GM23248 (cell line): ENCODE measurements around the gene ASB2. TPM values are rescaled to one million over a fixed set of nuclear protein-coding genes. Genes with fewer than 3 reads are reported as not detected.

Experiments used
- DNase-seq: peaks from one replicate; pipeline ENCODE4 v3.0.0-alpha.2; 2015
- H2AFZ ChIP-seq: fragments of 200-600 bp; sonication (generic); 2 replicates; pipeline ENCODE4 v1.6.1; 2016; ENCODE audit warnings: antibody characterized with exemption
- H3F3A ChIP-seq: fragments of 200-600 bp; sonication (generic); 2 replicates; pipeline ENCODE4 v1.6.1; 2016; ENCODE audit warnings: mild to moderate bottlenecking, antibody characterized with exemption, mixed run types; ENCODE audit not compliant: insufficient read depth
- H3K27ac ChIP-seq: fragments of 200-600 bp; sonication (generic); 2 replicates; pipeline ENCODE4 v1.5.1; 2016; ENCODE audit warnings: mild to moderate bottlenecking
- H3K27me3 ChIP-seq: fragments of 200-600 bp; sonication (generic); replicated peaks from 2 replicates; pipeline ENCODE4 v1.6.1; 2016; ENCODE audit warnings: mild to moderate bottlenecking; ENCODE audit not compliant: insufficient read depth
- H3K36me3 ChIP-seq: fragments of 200-600 bp; sonication (generic); 2 replicates; pipeline ENCODE4 v1.6.1; 2016; ENCODE audit warnings: low read depth, mild to moderate bottlenecking
- H3K4me1 ChIP-seq: fragments of 200-600 bp; sonication (generic); 2 replicates; pipeline ENCODE4 v1.6.1; 2016; ENCODE audit warnings: mild to moderate bottlenecking; ENCODE audit not compliant: insufficient read depth
- H3K4me2 ChIP-seq: fragments of 200-600 bp; sonication (generic); one replicate; pipeline ENCODE4 v1.6.1; 2016; ENCODE audit warnings: mild to moderate bottlenecking; ENCODE audit not compliant: unreplicated experiment
- H3K4me3 ChIP-seq: fragments of 200-600 bp; sonication (generic); 2 replicates; pipeline ENCODE4 v1.5.1; 2016; ENCODE audit warnings: mild to moderate bottlenecking
- H3K79me2 ChIP-seq: fragments of 200-600 bp; sonication (generic); 2 replicates; pipeline ENCODE4 v1.6.1; 2016; ENCODE audit warnings: mild to moderate bottlenecking; ENCODE audit not compliant: insufficient read depth
- H3K9ac ChIP-seq: fragments of 200-600 bp; sonication (generic); 2 replicates; pipeline ENCODE4 v1.6.1; 2016; ENCODE audit warnings: mild to moderate bottlenecking
- H3K9me2 ChIP-seq: fragments of 200-600 bp; sonication (generic); 2 replicates; pipeline ENCODE4 v1.6.1; 2016; ENCODE audit warnings: mixed run types, mild to moderate bottlenecking, moderate library complexity; ENCODE audit not compliant: insufficient read depth
- H3K9me3 ChIP-seq: fragments of 200-600 bp; sonication (generic); one replicate; pipeline ENCODE4 v1.6.1; 2017; ENCODE audit warnings: low read depth
- H4K20me1 ChIP-seq: fragments of 200-600 bp; sonication (generic); 2 replicates; pipeline ENCODE4 v1.6.0; 2016; ENCODE audit not compliant: insufficient read depth
- EZH2 ChIP-seq: fragments of 200-600 bp; sonication (generic); IDR thresholded peaks from 2 replicates; pipeline ENCODE4 v1.6.1; 2018; ENCODE audit warnings: antibody characterized with exemption, mild to moderate bottlenecking; ENCODE audit not compliant: insufficient read depth, poor library complexity, severe bottlenecking
- EZH2phosphoT487 ChIP-seq: fragments of 200-600 bp; sonication (generic); IDR thresholded peaks from 2 replicates; pipeline ENCODE4 v1.6.1; 2018; ENCODE audit warnings: antibody characterized with exemption, moderate library complexity, mild to moderate bottlenecking, low read depth; ENCODE audit not compliant: insufficient read depth
- WGBS, 2 experiments: methylation state at CpG; one replicate each; pipeline ENCODE4 v1.1.6; 2015 to 2017; ENCODE audit warnings: low lambda C conversion rate in 2 of 2, low coverage in 1 of 2; ENCODE audit errors: missing lambda C conversion rate in 2 of 2; 5-methylcytosine and 5-hydroxymethylcytosine counted together
- in situ Hi-C: fragments of 300-500 bp; cut with MboI; formaldehyde crosslinking; loops from 2 replicates; pipeline ENCODE4 v1.15.0; 2020
- polyA plus RNA-seq: library from polyadenylated mRNA; unstranded; fragments of >200 nt; fragmentation: Nextera tagmentation; extraction: Ambion mirVana; gene quantifications from 2 replicates; pipeline ENCODE4 v1.2.1, GENCODE V29; 2016
- total RNA-seq: library from RNA; depleted of rRNA; stranded (reverse); fragments of >200 nt; shearing (Covaris generic); gene quantifications from 2 replicates; pipeline ENCODE4 v1.2.3, GENCODE V29; 2014

ASB2 gene
- total and polyA plus RNA-seq, 2 experiments from 2014 or later = 0.06 TPM; not detected in 1

- no peaks in the 10 kb centered on the region for H3K9me3 ChIP-seq
- no peaks in the 10 kb centered on the region for H3K36me3 ChIP-seq
- no peak overlapping the region for H3K9ac ChIP-seq
- no peak for DNase-seq
- H4K20me1 ChIP-seq = no peaks in the 10 kb centered on the region
- H2AFZ ChIP-seq = no peak overlapping the region
- no peaks in the 10 kb centered on the region for H3K79me2 ChIP-seq
- TF ChIP-seq EZH2 (no peak), EZH2phosphoT487 (no peak)
- 52 to 57% methylated on average over 12 to 13 of the region's 13 CpGs for WGBS, 2 experiments
- no peaks in the 10 kb centered on the region for H3K9me2 ChIP-seq
- H3K27me3 ChIP-seq = no peaks in the 10 kb centered on the region; the same call in 1 of the 2 replicates
- no peak overlapping the region for H3K4me2 ChIP-seq
- H3F3A ChIP-seq = no peaks in the 10 kb centered on the region
- no peak overlapping the region for H3K27ac ChIP-seq
- in situ Hi-C loops = no loop called here
- H3K4me1 ChIP-seq = no peaks in the 10 kb centered on the region
- H3K4me3 ChIP-seq = no peak overlapping the region
Measured at GRCh38 chr14:93929048-93929535, 47.3 kb downstream of the ASB2 start.

GRCh38 chr14:93928184-93929047, 48.0 kb downstream of the ASB2 start:
- TF ChIP-seq EZH2phosphoT487 (no peak), EZH2 (no peak)
- H3K27me3 ChIP-seq = no peaks in the 10 kb centered on the region
- no peaks in the 10 kb centered on the region for H3K36me3 ChIP-seq
- H3K79me2 ChIP-seq = no peaks in the 10 kb centered on the region
- H3K4me3 ChIP-seq = no peak overlapping the region
- H3K9me3 ChIP-seq = no peaks in the 10 kb centered on the region
- no peak for DNase-seq
- no peaks in the 10 kb centered on the region for H3F3A ChIP-seq
- 64 to 68% methylated on average over 20 to 26 of the region's 26 CpGs for WGBS, 2 experiments
- H2AFZ ChIP-seq = no peak overlapping the region
- no peaks in the 10 kb centered on the region for H3K4me1 ChIP-seq
- H3K9me2 ChIP-seq = no peaks in the 10 kb centered on the region
- H3K9ac ChIP-seq = no peak overlapping the region
- in situ Hi-C loops = no loop called here
- H3K27ac ChIP-seq = no peak overlapping the region
- no peak overlapping the region for H3K4me2 ChIP-seq
- H4K20me1 ChIP-seq = no peaks in the 10 kb centered on the region

GRCh38 chr14:93927800-93928145, 48.6 kb downstream of the ASB2 start:
- H3K4me2 ChIP-seq = no peak overlapping the region
- H3K9me3 ChIP-seq = no peaks in the 10 kb centered on the region
- no peak overlapping the region for H3K27ac ChIP-seq
- no peak for TF ChIP-seq EZH2
- no peak for TF ChIP-seq EZH2phosphoT487
- DNase-seq = no peak
- no peaks in the 10 kb centered on the region for H3F3A ChIP-seq
- 57 to 58% methylated on average over 6 of the region's 6 CpGs for WGBS, 2 experiments
- H2AFZ ChIP-seq = no peak overlapping the region
- no peak overlapping the region for H3K9ac ChIP-seq
- H3K27me3 ChIP-seq = no peaks in the 10 kb centered on the region
- H3K9me2 ChIP-seq = no peaks in the 10 kb centered on the region
- no peak overlapping the region for H3K4me3 ChIP-seq
- no peaks in the 10 kb centered on the region for H4K20me1 ChIP-seq
- no peaks in the 10 kb centered on the region for H3K79me2 ChIP-seq
- no peaks in the 10 kb centered on the region for H3K36me3 ChIP-seq
- no peaks in the 10 kb centered on the region for H3K4me1 ChIP-seq
- in situ Hi-C loops = no loop called here

- H2AFZ ChIP-seq = no peak within 1 kb of the TSS
- 68 to 84% methylated on average over 26 to 38 of the region's 38 CpGs for WGBS, 2 experiments
Measured at GRCh38 chr14:93926873-93927799, 49.2 kb downstream of the ASB2 start, which contains the start of gene FAM181A. Gene FAM181A (plus strand): TSS chr14:93927344. CDS start chr14:93928286, 942 bp downstream.

More at GRCh38 chr14:93926873-93927799, 49.2 kb downstream of the ASB2 start, which contains the start of gene FAM181A:
- no peaks in the 10 kb centered on the region for H3K79me2 ChIP-seq
- no peaks in the 10 kb centered on the region for H3K9me3 ChIP-seq
- in situ Hi-C loops = no loop called here
- no peaks in the 10 kb centered on the region for H3K4me1 ChIP-seq
- no peaks in the 10 kb centered on the region for H3K9me2 ChIP-seq
- TF ChIP-seq EZH2phosphoT487 (no peak), EZH2 (no peak)
- H3K27ac ChIP-seq = no peak within 1 kb of the TSS
- no peaks in the 10 kb centered on the region for H3F3A ChIP-seq
- H4K20me1 ChIP-seq = no peaks in the 10 kb centered on the region
- no peaks in the 10 kb centered on the region for H3K36me3 ChIP-seq
- no peak for DNase-seq
- no peak within 1 kb of the TSS for H3K4me2 ChIP-seq
- H3K9ac ChIP-seq = no peak within 1 kb of the TSS
- H3K4me3 ChIP-seq = no peak within 1 kb of the TSS
- H3K27me3 ChIP-seq = no peaks in the 10 kb centered on the region
